HG03066 (cell line): ENCODE results near the gene ATOSB.
A peak's percentile ranks its signal among the peaks of the same experiment; 100 is the strongest.
"Not testable (repeated sequence)": the region's sequence is repeated elsewhere in the genome, so short reads cannot be mapped to it uniquely, and the experiment has no call there.

ENCODE experiments used
- ATAC-seq: cut with Tn5 transposase; IDR thresholded peaks from one replicate; pipeline ENCODE4 v1.9.1; 2021; ENCODE audit warnings: low read depth; ENCODE audit not compliant: unreplicated experiment

The ATOSB gene, protein sequence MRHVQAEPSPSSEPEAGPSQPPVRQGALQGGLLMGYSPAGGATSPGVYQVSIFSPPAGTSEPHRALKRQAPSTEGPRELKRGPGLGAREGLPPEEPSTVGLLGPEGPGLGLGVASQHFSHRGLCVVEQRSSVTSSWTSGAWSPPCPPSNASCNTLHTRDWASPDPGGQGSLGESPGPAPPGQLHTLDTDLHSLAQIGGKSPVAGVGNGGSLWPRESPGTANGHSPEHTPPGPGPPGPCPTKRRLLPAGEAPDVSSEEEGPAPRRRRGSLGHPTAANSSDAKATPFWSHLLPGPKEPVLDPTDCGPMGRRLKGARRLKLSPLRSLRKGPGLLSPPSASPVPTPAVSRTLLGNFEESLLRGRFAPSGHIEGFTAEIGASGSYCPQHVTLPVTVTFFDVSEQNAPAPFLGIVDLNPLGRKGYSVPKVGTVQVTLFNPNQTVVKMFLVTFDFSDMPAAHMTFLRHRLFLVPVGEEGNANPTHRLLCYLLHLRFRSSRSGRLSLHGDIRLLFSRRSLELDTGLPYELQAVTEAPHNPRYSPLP

DNA sequence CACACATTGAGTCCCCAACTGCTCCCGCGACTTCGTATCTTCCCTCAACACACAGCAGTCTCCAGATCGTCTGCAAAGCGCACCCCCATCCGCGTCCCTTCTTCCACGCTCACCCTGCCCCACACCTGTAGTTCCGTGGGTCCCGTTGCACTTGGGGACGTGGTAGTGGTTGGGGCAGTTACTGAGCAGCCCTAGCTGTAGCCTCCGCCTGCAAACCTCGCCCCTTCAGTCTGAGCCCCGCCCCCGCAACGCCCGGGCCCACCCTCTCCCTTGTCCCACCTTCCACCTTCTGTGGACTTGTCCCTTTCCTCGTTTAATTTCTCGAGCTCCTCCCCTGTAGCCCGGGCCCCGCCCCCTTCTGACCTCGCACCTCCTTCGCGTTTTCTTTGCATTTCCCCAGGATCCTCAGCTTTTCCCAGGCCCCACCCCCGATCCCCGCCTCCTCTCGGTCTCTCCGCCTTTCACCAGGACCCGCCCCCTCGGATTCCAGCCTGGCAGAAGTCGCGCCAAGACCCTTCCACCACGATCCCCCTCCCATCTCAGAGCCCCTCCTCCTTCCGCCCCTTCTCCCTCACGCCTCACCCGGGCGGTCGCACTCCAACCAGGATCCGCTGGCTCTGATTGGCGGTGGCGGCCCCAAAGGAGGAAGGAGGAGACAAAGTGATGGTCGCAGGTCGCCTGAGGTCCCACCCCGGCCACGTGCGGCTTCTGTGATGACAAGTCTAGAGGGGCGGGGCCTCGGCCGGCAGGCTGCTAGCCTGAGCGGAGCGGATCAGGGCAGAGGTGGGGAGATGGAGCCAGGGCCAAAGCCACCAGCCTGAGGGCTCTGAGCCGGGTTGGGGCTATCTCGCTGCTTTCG is at the start of gene ATOSB:
Gene ATOSB, minus strand, starts transcription at position 183 of the 859 bp plus-strand sequence. CDS start 7,588 bp downstream, outside the sequence.
- ATAC-seq: peak; percentile 63

DNA sequence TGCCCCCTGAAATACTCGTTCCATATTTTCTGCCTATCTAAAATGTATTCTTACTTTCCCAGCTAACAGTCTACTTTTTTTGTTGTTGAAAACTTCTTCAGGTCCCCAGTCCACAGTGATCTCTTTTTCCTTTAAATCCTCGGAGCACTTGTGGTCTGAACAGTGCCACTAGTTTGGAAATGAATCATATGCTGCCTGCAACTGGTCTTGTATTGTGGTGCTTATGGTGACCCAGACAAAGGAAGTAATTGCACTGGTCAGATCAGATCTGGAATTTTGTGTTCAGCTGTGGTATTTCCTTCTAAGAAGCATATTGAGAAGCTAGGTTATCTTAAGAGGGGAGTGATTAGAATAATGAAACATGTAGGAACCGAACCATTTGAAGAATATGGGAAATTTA is 49.0 kb upstream of the ATOSB start:
- no peak for ATAC-seq

DNA sequence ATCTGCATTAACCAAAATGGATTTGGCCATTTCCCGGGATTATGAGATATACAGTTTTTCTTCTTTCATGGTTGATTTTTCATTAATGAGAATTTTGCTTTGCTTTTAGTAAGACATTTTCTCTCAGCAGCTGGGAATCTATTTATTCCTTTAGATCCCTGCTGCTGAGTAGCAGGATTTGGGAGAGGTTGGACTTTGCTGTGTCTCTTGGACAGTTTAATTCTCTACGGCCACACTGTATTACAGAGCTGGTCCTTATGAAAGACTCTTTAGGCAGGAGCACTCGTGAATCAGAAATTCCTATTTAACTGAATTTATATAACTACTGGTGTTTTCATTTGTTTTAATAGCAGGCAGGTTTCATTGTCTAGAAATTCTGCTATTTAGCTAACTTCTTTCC is 47.8 kb upstream of the ATOSB start:
- no peak for ATAC-seq

DNA sequence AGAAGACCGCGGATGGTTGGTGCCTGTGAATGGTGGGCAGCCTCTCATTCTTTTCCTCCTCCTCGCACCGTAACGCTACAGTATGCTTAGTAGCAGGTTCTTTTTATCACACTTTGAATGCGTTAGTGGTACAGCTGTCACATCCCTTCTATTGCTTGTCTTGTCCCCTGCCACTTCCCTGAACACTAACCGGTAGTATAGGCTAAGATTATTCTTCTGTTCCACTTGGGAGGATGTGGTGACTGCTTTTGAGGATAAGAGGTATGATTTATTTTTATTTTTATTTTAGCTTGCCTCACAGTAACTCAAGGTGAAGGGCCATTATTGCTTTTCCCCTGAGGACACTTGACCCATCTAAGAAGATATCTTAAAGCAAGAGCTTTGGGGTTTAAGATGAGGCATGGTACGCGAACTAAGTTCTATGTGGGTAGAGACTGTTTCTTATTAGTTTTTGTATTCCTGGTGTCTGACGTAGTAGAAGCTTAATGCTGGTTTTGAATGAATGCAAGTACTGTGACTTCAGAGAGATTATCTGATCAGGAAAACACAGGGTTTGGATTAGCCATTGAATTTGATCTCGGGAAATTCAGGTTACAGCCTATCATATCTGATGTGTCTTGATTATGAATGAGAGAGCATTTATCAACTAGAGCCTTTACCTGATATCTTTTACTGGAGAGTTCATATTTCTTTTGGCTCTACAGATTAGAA is 47.1 kb upstream of the ATOSB start:
- ATAC-seq: no peak

DNA sequence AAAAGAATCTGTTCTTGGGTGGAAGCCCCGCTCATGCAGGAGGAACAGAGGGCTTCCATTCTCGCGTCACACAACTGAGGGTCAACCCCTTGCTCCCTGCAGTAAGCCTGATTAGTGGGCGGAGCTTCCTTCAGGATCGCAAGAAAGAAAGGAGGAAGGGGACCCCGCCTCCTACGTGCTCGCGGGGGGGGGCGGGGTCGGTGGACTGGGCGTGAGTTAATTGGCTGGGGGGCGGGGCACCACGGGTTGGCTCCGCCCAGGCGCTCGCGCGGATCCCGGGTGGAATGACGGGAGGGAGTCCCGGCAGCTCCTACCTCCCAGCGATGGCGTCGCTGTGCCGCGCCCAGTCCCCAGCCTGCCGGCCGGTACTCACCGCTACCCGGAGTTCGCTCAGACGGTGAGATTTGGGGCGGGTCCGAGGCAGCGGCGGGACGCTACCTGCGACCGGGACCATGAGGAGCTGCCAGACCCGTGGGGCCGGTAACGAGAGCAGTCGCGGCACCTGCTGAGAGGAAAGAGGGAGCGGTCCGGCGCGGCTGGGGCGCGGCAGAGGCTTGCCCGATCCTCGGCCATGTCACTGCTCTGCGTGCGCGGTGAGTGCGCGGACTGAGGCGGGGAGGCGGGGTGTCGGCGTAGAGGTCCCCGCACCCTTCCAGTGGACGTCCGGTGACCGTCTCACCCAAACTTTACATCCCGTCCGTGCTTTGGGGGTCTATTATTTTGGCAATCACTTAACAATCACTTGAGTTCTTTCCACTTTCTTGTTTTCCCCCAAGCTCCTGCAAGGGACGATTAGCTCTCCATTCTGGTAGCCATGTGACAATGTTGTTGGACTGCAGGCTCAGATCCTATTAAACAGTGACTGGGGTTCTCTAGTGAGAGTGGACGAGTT is 46.3 kb upstream of the ATOSB start, which contains the start of gene UNC13B:
Gene UNC13B, plus strand, starts transcription at position 297 of the 892 bp plus-strand sequence. Its CDS starts 275 bp downstream, at position 572.
- peak; percentile 61 for ATAC-seq

DNA sequence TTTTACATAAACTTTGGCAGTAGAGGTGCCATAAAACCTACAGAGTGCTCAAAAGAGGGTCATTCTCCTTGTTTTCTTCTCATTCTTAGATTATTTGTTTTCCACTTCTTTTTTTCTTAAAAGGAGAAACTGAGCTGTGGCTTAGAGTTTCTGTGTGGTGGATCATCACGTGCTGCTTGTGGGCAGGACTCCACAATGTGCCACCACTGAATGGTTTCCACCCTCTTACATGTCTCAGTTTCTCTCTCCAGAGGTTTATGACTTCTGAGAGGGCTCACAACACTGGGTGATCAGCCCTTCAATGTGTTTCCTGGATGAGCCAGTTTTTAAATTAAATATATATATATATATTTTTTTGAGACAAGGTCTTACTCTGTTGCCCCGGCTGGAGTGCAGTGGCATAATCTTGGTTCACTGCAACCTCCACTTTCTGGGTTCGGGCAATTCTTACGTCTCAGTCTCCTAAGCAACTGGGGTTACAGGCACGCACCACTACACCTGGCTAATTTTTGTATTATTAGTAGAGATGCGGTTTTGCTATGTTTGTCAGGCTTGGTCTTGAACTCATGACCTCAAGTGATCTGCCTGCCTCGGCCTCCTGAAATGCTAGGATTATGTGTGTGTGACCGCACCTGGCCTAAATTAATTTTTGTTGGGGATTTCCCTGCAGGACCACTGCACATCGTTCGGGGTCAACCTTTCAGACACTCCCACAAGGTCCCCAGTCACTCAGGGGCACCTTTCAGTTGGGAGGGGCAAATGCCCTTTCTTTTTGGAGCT is 43.0 kb upstream of the ATOSB start:
- no peak for ATAC-seq

DNA sequence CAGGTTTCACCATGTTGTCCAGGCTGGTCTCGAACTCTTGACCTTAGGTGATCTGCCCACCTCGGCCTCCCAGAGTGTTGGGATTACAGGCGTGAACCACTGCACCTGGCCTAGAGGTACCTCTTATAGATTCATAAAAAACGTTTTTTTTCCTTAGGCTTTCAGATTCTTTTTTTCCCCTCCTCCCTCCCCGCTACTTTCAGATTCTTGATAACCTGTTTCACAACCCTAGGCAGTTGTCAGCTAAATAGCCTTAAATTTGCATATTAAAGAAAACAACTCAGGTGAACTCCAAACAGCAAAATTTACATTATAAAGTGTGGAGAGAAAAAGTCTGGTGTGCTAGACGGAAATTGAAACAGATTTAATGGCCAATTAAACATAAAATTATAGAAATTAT is 42.2 kb upstream of the ATOSB start:
- ATAC-seq: not testable (repeated sequence)

DNA sequence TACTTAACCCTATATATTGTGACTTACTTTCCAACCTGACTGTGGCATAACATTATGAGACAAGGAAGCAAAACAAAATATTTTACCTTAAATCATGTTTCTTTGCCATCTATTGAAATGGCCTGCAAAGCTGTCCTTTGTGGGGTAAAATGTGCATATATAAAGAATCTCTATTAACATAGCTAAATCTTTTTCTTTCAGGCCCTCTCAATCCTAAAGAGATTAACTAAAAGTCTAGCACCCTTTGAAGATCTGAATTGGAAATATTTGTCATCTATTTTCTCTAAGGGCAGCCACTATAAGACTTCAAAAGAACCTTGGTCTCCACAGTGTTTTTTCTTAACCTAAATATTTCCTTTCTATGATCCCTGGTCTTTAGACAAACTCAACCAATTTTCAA is 41.1 kb upstream of the ATOSB start:
- no peak for ATAC-seq

DNA sequence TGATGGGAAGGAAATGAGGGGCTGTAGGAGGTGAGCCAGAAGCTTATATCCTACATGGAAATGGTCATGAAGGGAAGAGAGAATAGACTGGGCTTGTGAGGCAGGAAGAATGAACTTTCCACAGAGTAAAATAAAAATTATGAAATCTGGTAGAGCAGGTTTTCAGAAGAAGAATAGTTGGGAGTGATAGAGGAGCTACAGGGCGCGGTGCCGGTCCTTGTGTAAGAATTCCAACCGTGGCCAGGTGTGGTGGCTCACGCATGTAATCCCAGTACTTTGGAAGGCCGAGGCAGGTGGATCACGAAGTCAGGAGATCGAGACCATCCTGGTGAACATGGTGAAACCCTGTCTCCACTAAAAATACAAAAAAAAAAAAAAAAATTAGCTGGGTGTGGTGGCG is 37.3 kb upstream of the ATOSB start:
- no peak for ATAC-seq

DNA sequence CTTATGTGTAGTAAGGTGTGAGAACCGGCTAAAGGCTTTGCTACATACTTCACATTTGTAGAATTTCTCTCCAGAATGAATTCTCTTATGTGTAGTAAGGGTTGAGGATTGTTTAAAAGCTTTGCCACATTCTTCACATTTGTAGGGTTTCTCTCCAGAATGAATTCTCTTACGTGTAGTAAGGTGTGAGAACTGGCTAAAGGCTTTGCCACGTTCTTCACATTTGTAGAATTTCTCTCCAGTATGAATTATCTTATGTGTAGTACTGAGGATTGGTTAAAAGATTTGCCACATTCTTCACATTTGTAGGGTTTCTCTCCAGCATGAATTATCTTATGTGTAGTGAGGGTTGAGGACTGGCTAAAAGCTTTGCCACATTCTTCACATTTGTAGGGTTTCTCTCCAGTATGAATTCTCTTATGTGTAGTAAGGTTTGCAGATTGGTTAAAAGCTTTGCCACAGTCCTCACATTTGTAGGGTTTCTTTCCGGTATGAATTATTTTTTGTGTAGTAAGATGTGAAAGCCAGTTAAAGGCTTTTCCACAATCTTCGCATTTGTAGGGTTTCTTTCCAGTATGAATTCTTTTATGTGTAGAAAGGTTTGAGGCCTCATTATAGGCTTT is 32.4 kb upstream of the ATOSB start:
- not testable (repeated sequence) for ATAC-seq

DNA sequence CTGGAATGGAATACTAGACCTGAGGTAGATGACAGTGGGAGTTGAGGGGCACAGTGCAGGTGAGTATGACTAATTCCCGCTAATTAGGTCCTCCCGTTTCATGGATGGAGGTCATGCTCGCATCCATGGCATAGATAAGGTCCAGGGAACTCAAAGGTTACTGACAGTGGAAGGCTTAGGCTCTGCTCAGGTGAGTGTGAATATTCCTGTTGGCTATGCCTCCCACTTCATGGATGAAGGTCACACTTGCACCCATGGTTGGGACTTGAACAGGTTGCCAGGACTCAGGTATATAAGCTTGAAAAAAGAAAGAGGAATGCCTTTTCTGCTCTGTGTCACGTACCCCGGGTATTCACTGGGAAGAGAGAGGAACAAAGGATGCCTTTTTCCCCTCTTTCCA is 26.4 kb upstream of the ATOSB start:
- no peak for ATAC-seq

DNA sequence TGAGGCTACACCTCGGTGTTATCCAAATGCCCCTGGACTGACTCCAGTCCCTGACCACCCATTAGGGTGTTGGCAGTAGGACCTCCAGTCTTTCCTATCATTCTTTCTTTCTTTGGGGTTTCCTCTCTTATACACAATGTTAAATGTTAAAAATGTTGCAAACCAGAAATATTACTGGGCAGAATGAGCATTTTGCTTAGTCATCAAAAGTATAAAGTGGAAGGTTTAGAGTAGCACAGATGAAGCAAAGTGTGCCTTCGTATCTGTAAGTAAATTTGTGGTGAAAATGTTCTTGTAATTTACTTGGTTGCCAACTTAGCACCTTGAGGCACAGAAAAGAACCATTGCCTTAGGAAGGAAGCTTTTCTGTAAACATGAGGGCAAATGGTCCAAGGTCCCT is 24.4 kb upstream of the ATOSB start:
- no peak for ATAC-seq

DNA sequence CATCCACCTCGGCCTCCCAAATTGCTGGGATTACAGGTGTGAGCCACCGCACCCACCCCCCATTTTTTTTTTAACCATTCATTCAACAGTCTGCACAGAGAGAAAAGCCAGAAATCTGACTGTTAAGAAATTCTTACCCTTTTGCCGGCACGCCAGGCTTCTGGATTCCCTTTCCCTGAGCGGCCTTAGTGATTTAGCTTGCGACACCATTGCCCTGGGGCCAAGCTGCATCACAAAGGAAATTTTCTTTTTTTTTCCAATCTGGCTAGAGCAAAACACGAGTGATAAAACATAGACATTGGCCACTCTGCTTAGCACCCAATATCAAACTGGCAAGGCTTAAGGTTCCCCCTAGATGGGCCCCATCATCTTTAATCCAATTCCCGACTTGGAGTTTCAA is 21.2 kb upstream of the ATOSB start:
- no peak for ATAC-seq

DNA sequence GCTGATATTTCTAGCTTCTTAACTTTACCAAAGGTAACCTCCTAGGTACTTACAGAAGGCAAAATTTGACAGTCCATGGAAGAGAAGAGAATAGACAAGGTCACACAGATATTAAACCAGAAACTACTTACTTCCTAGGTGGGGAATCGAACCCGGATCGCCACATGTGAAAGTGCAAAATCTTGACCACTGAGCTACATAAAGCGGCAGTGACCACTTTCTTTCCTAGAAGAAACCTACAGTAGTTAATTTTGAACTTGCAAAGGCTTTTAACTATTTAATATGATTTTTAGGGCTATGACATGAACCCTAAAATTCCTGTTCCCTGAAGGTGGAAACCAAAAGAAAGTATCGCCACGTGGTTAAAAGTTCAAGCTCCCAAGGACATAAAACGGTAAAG is 20.3 kb upstream of the ATOSB start:
- no peak for ATAC-seq

DNA sequence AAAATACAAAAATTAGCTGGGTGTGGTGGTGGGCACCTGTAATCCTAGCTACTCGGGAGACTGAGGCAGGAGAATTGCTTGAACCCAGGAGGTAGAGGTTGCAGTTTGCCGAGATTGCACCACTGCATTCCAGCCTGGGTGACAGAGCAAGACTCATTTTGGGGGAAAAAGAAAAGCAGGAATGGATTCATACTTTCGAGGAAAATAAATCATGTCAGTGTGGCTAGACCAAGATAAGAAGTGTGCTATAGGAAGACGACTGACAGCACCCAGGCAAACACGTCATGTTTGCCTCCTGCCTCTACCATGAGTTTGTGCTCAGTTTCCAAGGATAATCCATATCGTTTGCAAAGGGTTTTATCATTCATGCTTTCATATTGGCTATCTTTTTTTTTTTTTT is 19.3 kb upstream of the ATOSB start:
- no peak for ATAC-seq

DNA sequence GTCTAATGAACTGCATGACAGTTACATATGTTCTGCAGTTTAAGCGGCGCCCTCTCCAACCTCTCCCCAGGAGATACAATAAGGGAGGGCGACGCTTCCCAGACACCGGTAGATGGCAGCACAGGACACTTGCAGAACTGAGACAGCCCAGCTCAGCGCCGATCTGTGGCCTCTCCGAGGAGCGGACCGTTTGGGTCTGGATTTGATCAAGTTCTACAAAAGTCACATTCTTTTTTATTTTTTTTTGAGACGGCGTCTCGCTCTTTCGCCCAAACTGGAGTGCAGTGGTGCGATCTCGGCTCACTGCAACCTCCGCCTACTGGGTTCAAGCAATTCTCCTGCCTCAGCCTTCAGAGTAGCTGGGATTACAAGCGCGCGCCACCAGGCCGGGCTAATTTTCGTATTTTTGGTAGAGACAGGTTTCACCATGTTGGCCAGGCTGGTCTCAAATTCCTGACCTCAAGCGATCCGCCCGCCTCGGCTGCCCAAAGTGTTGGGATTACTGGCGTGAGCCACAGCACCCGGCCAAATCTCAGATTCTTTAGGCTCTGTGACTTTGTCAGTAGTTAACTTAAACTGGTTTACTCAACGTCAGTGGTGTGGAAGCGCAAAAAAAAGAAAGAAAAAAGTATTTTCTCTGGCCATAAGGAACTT is 1.4 kb upstream of the ATOSB start:
- ATAC-seq: peak; percentile 52

DNA sequence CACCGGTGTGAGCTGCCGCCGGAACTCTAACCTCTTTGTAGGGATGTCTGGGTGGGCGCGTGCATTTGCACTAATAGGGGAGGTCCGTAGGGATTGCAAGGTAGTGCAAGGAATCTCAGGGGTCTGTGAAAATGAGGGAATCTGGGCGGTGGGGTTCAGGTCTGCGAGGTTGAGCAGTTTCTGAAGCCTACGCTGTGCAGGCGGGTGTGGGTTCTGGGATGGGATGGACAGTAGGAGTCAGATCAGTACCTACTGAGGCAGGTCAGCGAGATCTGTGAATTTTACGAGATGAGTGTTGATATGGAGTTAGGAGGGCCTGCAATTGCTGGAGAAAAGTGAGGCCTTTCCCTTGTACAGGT is 856 bp upstream of the ATOSB start:
- ATAC-seq: no peak
